ENCODE measurements around the gene TIMD4.
"Not testable (repeated sequence)": the region's sequence is repeated elsewhere in the genome, so short reads cannot be mapped to it uniquely, and the experiment has no call there.

- TF ChIP-seq CTCF (IDR thresholded peaks at IDR 0.05; ENCODE audit: poor library complexity, severe bottlenecking); EP300 (conservative IDR thresholded peaks at IDR 0.05; ENCODE audit: poor library complexity, severe bottlenecking); REST (IDR thresholded peaks at IDR 0.05; ENCODE audit: borderline replicate concordance); POLR2AphosphoS5 (IDR thresholded peaks at IDR 0.05); RAD21 (conservative IDR thresholded peaks at IDR 0.05); EZH2 (IDR thresholded peaks at IDR 0.05; ENCODE audit: borderline replicate concordance, insufficient read depth, low read length, poor library complexity, severe bottlenecking); TAF1 (IDR thresholded peaks at IDR 0.05; ENCODE audit: low read depth); MXI1 (conservative IDR thresholded peaks at IDR 0.05; ENCODE audit: poor library complexity, severe bottlenecking): not testable (repeated sequence)
Observed at GRCh38 chr5:156940462-156940861, 22.6 kb downstream of the TIMD4 start.

All from neural cell (in vitro differentiated cells).